Stimulated activated CD8-positive, alpha-beta memory T cell treated with anti-CD3 and anti-CD28 coated beads, Interleukin-4, amount 100 ng/mL, for 24 hours (primary cell): ENCODE results near the gene NEK2.
"Not testable (repeated sequence)": the region's sequence is repeated elsewhere in the genome, so short reads cannot be mapped to it uniquely, and the experiment has no call there.

Experiments used
- DNase-seq: peaks from one replicate; pipeline ENCODE4 v3.0.0-alpha.2; 2020; ENCODE audit warnings: low read depth

Gene NEK2

DNA sequence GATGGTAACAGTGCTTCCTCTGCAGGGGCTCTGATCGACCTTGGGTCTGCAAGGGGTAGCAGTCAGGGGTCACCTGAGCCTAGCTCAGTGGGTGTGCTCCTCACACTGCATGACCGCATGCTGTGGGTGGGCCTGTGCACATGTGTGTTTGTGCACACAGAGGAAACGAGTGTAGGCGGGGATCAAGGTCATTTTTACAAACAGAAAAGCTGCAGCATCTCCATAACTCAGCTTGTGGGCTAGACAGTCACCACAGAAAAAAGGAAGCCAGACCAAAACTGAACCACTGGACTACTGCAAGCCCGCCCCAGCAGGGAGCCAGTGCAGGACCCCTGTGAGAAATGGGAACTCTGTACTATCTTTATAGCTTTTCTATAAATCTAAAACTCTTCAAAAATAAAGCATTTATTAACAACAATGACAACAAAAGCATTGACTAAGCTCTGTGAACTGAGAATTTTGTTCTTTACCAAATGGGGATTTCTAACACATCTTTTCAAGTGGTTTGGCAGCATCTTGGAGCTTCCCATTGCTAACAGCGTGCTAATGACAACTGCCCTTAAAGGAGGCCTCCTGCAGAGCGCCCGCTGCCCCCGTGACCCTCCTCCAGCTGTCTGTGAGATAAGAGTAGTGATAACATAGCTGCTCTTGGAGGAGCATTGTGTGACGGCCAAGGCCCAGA is 19.9 kb upstream of the NEK2 start:
- DNase-seq: no peak

GRCh38 chr1:211693911-211694310 is 18.5 kb upstream of the NEK2 start:
- not testable (repeated sequence) for DNase-seq

DNA sequence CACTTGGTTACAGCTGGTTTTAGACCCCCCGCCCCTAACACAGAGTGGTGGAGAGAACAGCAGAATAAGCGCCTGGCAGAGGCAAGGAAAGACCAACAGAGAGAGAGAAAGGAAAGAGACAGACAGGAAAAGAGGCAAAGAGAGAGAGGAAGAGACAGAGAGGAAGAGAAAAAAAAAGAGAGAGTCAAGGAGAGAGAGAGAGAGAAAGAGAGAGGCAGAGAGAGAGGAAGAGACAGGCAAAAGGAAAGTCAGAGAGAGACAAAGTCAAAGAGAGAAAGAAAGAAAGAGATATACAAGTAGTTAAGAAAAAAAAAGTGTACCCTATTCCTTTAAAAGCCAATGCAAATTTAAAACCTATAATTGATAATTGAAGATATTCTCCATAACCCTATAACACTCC is 13.0 kb upstream of the NEK2 start:
- no peak for DNase-seq

GRCh38 chr1:211687462-211688215 is 12.2 kb upstream of the NEK2 start:
- DNase-seq: no peak

DNA sequence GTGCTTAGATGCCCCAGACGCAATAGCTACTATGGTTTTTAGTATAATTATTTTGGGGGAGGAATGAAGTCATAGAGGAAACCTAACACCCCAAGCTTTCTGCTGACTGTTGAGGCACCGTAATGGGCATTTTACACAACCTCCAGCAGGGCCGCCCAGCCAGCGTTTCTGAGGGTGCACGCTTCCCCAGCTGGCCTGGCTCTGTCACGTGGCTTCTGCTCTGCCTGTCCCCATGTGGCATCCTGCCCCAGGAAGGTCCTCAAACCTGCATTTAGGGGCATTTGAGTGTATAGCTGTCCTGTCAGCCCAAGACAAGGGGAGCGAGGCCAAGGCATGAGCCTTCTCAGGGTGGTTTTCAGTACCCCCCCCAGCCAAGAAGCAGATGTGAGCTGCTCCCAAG is 10.4 kb upstream of the NEK2 start:
- DNase-seq: no peak

DNA sequence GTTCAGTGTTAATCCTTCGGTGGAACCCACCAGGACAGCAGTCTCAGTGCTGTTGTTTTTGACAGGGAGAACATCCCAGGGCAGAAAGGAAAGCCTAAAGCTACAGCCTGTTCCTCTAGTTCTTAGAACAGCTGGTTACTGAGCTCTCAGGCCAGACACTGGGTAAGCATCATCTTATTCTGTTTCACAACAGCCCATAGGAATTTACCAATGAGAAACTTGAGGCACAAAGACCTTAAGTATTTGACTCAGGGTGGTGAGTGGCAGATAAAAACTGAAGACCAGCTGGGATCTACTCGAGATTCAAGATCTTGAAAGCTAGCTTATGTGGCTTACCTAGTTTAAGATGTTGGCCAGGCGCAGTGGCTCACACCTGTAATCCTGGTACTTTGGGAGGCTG is 9.4 kb upstream of the NEK2 start:
- DNase-seq: no peak

- DNase-seq: no peak
Measured at GRCh38 chr1:211684331-211684730, 8.9 kb upstream of the NEK2 start.

DNA sequence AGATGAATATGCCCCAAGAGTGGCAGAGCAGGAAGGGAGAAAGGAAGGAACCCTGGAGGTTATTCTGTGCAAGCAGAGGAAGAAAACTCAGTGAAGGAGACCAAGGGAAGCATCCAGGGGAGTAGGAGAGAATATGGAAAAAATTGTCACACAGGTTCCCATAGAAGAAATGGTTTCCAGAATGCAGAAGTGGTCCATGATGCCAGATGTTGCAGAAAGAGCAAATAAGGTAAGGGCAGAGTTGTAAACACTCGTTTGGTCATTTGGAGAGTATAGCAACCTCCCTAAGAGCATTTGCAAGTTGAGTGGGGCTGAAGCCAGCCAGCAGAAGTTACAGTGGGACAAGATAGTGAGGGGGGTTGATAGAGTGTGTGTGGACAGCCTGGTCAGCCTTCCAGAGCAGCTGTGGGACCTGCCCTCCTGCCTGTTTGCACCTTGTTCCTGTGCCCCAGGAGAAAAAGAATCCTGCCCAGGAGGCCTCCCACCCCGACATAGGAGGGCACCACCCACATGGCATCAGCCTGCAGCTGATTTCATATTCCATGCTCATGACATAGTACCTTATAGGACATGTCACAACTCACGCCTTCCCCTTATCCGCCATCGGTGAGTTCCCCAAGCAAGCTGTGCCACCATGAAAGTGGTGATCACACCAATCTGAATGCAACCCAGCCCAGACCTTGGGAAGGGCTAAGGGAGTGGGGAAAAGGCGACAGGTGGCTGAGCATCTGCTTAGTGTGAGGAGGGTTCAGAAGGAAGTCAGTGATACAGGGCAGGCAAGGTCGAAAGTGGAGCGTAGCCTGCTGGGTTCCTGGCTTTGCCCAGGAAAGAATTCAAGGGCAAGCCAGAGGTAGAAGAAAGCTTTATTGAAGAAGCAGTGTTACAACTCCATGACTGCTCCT is 8.2 kb upstream of the NEK2 start:
- no peak for DNase-seq

GRCh38 chr1:211682186-211682585 is 6.8 kb upstream of the NEK2 start:
- not testable (repeated sequence) for DNase-seq

DNA sequence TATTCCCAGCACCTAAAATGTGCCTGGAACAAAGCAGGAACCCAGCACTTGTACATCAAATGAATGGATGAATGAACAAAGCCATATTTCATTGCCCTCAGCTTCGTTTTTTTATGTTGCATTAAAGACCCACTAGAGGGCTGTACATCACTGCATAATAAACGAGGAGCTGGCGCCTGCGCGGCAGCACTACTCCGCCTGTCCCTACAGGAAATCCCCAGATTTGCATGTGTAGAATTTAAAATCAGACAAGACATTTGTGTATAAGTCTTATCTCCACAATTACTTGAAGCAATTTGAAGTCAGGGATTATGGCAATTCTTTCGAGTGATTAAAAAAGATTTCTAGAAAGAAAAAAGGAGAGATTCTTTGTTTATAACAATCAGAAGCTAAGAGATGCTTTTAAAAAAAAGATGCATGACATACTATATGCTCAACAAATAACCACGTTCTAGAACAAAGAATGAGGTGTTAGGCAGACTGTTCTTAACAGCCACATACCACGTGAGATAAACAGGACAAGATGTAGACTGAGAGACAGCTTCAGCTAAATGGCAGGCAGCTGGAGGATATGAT is 5.4 kb upstream of the NEK2 start:
- DNase-seq: peak; percentile 54

GRCh38 chr1:211677659-211678058 is 2.2 kb upstream of the NEK2 start:
- DNase-seq: no peak

GRCh38 chr1:211676761-211677160 is 1.3 kb upstream of the NEK2 start:
- no peak for DNase-seq

- DNase-seq: no peak
Measured at GRCh38 chr1:211676106-211676583, 724 bp upstream of the NEK2 start.

- no peak for DNase-seq
Measured at GRCh38 chr1:211667065-211667617, 8.3 kb downstream of the NEK2 start.

DNA sequence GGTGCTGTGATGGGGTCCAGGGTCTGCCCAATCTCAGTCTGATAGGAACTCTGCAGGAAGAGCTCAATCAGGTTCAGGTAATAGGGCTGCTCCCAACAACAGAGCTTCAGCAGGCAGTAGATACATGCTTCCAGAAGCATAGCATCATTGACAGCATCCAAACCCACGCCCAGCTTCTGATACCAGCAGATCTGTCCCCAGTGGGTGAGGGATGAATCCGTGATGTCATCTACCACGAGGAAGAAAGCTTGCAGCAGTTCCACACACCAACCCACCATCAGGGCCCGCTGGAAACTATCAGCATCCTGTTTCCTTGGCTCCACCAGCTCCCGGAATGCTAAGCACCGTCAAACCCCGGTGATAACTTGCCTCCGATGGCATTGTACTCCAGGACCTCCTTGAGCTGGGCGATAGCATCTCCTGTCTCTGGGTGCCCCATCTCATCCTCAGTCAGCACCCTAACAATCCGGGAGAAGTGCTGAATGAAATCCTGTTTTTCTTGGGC is 14.7 kb downstream of the NEK2 start:
- DNase-seq: no peak

DNA sequence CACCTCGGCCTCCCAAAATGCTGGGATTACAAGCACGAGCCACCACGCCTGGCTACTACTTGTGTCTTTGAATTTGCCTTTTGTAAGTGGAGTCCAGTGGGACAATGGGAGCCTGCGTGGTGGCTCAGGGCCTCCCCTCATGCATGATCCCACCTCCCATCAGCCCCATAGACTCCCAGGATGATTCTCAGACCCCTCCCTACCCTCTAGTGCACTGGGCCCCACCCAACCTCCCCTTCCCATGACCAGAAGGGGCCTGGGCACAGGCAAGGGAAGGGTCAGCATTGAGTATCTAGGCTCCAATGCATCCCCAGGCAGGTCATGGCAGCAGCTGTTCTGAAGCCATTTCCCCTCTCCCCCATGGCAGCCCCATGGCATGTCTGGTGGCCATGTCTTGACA is 18.7 kb downstream of the NEK2 start:
- no peak for DNase-seq

DNA sequence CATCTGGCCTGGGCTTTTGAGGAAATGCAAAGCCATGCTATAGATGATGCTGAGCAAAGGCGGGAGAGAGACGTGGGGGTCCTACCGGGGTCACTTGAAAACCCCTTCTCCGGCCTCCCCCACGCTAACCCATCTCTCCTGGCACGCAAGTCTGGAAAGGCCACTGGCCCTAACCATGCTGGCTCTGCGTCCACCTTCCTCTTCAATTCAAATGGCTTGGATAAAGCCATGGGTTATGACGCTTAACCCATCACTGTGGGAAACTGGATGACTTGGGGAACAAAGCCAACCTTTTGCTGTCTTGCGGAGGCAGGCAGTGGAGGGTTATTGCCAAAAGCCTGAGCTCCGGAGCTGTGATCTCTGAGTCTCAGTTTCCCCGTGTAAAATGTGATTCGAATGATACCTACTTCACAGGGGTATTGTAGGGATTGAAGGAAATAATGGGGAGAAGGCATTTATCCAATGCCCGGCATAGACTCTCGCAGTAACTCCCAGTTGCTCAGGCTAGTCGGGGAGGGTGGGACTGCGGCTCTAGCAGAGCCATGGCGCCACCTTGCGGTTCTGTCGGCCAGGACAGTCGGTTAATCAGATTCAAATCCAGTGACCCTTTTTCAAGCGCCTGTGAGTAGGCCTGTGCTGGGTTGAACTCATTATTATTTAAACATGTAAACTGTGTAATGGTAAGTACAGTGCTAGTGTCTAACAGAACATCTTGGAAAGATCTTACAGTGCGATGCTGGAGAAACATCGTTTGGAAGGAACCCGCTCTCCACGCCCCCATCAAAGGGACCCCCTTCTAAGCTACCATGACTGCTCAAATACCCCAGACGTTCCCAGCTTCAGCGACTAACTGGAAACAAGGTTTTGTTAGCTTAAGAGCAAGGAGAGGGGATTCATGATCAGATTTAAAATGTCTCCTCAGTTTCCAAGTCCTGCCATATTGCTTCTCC is 20.3 kb downstream of the NEK2 start:
- peak; percentile 71 for DNase-seq

DNA sequence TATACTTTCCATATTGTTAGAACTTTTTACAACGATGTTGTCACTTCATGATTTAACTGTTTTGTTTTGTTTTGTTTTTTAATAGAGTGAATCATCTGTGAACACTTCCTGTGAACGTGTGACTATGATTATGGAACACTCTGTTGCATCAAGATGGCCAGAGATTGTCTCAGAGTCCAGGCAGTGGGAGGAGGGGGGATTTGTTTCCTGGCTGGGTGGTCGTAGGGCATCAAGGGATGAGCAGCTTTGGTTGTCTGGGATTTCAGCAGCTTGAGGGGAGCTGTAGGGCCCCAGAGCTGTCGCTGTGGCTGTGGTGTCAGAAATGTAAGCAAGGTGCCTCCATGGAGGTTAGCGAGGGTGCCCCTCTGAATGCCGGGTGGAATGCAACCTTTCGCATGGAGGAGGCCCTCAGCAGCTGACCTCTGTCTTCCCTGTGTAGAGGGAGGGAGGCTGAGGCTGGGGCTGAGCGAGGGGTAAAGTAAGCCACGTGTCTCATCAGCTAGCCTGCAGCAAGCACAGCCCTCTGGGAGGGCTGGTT is 21.4 kb downstream of the NEK2 start:
- no peak for DNase-seq

DNA sequence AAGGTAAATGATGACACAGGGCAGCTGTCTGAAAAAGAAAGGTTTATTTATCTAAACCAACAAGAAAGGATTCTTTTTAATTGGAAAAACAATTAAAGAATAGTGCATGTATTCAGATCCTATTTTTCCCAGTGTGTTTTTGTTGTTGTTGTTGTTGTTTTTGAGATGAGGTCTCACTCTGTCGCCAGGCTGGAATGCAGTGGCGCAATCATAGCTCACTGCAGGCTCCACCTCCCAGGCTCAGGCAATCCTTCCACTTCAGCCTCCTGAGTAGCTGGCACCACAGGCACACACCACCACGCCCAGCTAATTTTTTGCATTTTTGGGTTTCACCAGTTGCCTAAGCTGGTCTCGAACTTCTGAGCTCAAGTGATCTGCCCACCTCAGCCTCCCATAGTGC is 22.1 kb downstream of the NEK2 start:
- DNase-seq: no peak

DNA sequence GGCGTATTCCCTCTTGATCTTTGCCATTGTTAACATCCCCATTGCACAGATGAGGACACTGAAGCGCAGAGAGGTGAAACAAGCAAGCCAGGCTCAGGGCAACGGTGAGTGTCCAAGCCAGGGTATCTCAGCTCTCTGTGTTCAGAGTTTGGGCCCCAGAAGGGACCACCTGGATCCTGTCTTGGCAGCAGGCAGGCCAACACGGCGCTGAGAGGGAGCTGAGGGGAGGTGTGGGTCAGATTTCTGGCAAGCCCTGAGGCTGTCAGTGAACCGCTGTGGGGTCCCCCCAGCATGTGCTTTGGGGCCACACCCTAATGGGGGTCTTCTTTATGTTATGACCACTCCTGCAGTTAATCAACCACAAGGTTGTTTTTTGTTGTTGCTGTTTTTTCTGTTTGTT is 23.1 kb downstream of the NEK2 start:
- no peak for DNase-seq
